Astrocyte (in vitro differentiated cells and primary cell): ENCODE data around the gene MAML2.

Experiments
- EZH2 ChIP-seq: IDR thresholded peaks from 2 replicates; pipeline ENCODE4 v1.6.1; 2012; ENCODE audit warnings: mild to moderate bottlenecking, low read length, inconsistent platforms; ENCODE audit not compliant: insufficient read depth
- TF ChIP-seq, protein P1 (sequence below): IDR thresholded peaks from 2 replicates; pipeline ENCODE4 v1.5.1; 2011; ENCODE audit warnings: low read depth, mild to moderate bottlenecking, inconsistent platforms, low read length, moderate library complexity; ENCODE audit not compliant: insufficient read depth

DNA sequence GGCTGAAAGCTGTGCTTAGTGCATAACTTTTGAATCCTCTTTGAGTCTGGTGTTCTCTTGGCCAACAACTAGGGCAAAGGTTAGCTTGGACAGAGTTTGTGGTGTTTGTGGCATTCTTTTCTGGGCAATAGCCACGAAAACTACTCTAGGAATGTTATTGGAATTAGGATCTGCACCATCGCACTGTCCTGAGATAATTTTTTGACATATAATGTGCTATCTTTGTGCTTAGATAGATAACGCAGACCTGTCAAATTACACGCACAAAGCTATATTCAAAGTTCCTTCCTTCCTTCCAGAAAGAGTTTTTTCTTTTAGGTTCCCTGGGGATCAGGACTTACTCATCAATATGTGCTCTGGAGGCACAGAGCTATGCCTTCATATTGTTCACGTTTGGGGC lies 252.3 kb downstream of the MAML2 start:
- TF ChIP-seq, protein P1, sequence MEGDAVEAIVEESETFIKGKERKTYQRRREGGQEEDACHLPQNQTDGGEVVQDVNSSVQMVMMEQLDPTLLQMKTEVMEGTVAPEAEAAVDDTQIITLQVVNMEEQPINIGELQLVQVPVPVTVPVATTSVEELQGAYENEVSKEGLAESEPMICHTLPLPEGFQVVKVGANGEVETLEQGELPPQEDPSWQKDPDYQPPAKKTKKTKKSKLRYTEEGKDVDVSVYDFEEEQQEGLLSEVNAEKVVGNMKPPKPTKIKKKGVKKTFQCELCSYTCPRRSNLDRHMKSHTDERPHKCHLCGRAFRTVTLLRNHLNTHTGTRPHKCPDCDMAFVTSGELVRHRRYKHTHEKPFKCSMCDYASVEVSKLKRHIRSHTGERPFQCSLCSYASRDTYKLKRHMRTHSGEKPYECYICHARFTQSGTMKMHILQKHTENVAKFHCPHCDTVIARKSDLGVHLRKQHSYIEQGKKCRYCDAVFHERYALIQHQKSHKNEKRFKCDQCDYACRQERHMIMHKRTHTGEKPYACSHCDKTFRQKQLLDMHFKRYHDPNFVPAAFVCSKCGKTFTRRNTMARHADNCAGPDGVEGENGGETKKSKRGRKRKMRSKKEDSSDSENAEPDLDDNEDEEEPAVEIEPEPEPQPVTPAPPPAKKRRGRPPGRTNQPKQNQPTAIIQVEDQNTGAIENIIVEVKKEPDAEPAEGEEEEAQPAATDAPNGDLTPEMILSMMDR, result no peak
- TF ChIP-seq EZH2, result no peak
